K562 (cell line): Measurements from ENCODE around the gene SULT6B1.

Source experiments
- BHLHE40 ChIP-seq: IDR thresholded peaks from 2 replicates; pipeline ENCODE4 v1.6.1; 2011; ENCODE audit warnings: low read length, improper control_type of control experiment
- BRF1 ChIP-seq: IDR thresholded peaks from 3 replicates; pipeline ENCODE4 v1.6.1; 2011; ENCODE audit warnings: borderline replicate concordance, mild to moderate bottlenecking; ENCODE audit not compliant: insufficient read length; ENCODE audit errors: extremely low read depth
- EZH2 ChIP-seq: IDR thresholded peaks from 2 replicates; pipeline ENCODE4 v1.6.1; 2012; ENCODE audit warnings: low read depth, mild to moderate bottlenecking, inconsistent platforms, low read length, borderline replicate concordance
- MEIS2 ChIP-seq: fragments of 450-650 bp; IDR thresholded peaks from 2 replicates; pipeline ENCODE4 v1.6.1; 2014; ENCODE audit warnings: mild to moderate bottlenecking; ENCODE audit not compliant: partially characterized antibody
- NR2F6 ChIP-seq: fragments of 450-650 bp; formaldehyde crosslinking; IDR thresholded peaks from 2 replicates; pipeline ENCODE4 v1.4.0; 2020; ENCODE audit warnings: mild to moderate bottlenecking
- POLR2A ChIP-seq: fragments of 450-650 bp; conservative IDR thresholded peaks from 2 replicates; pipeline ENCODE4 v1.6.1; 2016
- POLR2AphosphoS5 ChIP-seq: IDR thresholded peaks from 2 replicates; pipeline ENCODE4 v1.6.1; 2011; ENCODE audit warnings: mild to moderate bottlenecking, low read depth, low read length, moderate library complexity; ENCODE audit not compliant: control insufficient read depth, insufficient read depth
- ZKSCAN1 ChIP-seq: fragments of 150-350 bp; IDR thresholded peaks from 2 replicates; pipeline ENCODE4 v1.6.1; 2016; ENCODE audit warnings: low read depth, low read length
- ZNF274 ChIP-seq: IDR thresholded peaks from 2 replicates; pipeline ENCODE4 v1.6.1; 2011; ENCODE audit warnings: low read depth, mild to moderate bottlenecking, low read length, moderate library complexity, borderline replicate concordance

- no peak for TF ChIP-seq MEIS2
- TF ChIP-seq POLR2AphosphoS5: no peak
- TF ChIP-seq EZH2: no peak
- no peak for TF ChIP-seq BRF1
- no peak for TF ChIP-seq ZNF274
- TF ChIP-seq BHLHE40: no peak
- no peak for TF ChIP-seq POLR2A
- TF ChIP-seq ZKSCAN1: no peak
- TF ChIP-seq NR2F6 (CRISPR knock-in tag): no peak
Measured at GRCh38 chr2:37191253-37191652, 2.8 kb upstream of the SULT6B1 start.
